HL-60/S4 treated with phorbol 12-myristate 13-acetate at 8.2 ng/mL for 4 days and 3 days (cell line): Measurements from ENCODE around the gene C1orf105.

Source experiments
- in situ Hi-C: fragments of 300-500 bp; cut with MboI; formaldehyde crosslinking; loops from 2 replicates; pipeline ENCODE4 v1.15.0; 2022; ENCODE audit warnings: low sequenced_read_pairs

The C1orf105 gene

DNA sequence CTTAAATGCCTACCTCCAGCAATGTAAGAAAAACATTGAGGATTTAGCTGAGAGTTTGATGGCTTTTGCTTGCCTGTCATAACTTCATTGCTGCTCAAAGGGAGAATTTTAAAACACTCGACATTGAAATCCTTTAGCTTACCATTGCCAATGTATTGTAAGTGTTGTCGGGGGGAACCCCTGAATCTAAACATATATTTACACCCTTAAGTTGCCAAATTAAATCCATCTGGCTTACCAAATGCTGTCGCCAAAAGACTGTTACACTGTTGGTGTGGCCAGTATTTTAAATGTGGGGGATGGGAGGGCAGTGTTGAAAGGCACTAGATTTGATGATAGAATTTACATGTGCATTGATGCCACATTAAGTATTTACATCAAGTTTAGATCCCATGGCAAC, 24.9 kb upstream of the C1orf105 start:
- in situ Hi-C loops: no loop called here

DNA sequence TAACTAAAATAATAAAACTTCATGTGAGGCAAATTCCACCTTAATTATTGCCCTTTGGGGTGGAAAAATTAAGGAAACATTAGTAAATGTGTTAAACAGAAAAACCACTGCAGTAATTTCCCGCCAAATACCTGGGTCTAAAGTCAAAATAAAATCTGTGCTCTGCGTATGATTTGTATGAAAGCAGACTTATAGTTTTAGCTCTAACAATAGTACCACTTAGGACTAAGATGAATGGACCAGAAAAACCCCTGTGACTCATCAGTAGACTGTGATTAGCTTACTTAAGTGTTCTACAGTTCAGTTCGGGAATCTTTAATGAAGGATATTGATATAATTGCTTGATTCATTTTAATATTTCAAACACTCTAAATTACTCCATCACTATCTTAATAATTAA, 23.3 kb upstream of the C1orf105 start:
- in situ Hi-C loops: no loop called here

DNA sequence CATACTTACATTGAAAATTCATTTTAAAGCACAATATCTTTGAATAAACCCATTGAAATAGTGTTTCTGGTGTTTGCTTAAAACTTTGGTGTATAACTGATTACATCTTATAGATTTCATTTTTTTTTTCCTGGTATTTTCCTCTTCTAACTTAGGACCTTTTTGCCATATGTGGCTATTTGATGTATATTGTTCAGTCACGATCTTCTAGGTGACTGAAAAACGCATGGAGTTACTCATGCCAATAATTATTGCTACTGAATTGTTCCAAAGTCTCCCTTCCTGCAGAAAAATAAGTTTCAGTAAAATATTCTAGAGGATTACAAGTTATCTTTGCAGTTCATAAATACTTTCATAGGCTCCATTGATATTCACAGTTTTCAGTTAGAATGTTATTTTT, 22.9 kb upstream of the C1orf105 start:
- in situ Hi-C loops: no loop called here

- in situ Hi-C loops: no loop called here
Measured at GRCh38 chr1:172398193-172398592, 22.3 kb upstream of the C1orf105 start.

GRCh38 chr1:172398970-172399755, 21.3 kb upstream of the C1orf105 start:
- in situ Hi-C loops: no loop called here

- in situ Hi-C loops: no loop called here
Measured at GRCh38 chr1:172399756-172400721, 20.4 kb upstream of the C1orf105 start.

DNA sequence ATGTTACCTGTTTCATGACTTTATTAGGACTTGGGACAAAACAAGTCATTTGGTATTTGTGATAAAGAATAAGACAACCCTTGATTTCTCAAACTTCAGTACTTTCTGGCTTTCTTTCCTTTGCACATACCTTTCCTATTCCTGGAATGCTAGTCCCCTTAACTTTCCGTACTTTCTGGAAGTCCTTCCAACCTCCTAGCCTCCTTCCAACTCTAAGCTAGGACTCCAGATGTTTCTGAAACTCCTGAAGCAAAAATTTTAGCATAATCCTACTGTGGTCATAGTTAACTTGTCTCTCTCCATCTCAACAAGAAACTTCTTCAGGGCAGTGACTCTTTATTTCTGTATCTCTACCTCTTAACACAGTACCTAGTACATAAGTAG, 19.8 kb upstream of the C1orf105 start:
- in situ Hi-C loops: no loop called here

GRCh38 chr1:172401477-172401876, 19.0 kb upstream of the C1orf105 start:
- in situ Hi-C loops: no loop called here

GRCh38 chr1:172401892-172402291, 18.6 kb upstream of the C1orf105 start:
- in situ Hi-C loops: no loop called here

GRCh38 chr1:172402878-172403569, 17.5 kb upstream of the C1orf105 start:
- in situ Hi-C loops: no loop called here

GRCh38 chr1:172404121-172404520, 16.4 kb upstream of the C1orf105 start:
- in situ Hi-C loops: no loop called here

- in situ Hi-C loops: no loop called here
Measured at GRCh38 chr1:172405912-172406311, 14.6 kb upstream of the C1orf105 start.

GRCh38 chr1:172406968-172407367, 13.5 kb upstream of the C1orf105 start:
- in situ Hi-C loops: no loop called here

DNA sequence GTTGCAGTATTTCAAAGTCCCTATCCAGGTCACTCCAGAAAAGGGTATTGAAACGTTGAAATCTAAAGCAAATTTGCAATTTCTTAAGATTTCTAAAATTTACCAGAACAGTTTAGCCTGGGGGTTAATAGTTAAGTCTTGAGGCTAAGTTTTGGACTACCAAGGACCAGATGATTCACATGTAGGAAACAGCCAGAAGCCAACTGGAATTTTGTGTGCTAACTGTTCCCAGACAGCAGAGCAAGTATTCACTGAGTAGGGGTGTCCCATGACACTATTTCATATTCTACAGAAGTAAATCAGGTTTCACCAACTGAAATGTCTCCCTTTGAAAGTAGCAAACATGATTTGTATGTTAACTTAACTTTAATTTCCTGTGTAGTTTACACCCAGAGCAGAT, 11.5 kb upstream of the C1orf105 start:
- in situ Hi-C loops: no loop called here

GRCh38 chr1:172410027-172410426, 10.5 kb upstream of the C1orf105 start:
- in situ Hi-C loops: no loop called here

- in situ Hi-C loops: no loop called here
Measured at GRCh38 chr1:172411791-172412338, 8.6 kb upstream of the C1orf105 start.

GRCh38 chr1:172414331-172414730, 6.2 kb upstream of the C1orf105 start:
- in situ Hi-C loops: no loop called here

DNA sequence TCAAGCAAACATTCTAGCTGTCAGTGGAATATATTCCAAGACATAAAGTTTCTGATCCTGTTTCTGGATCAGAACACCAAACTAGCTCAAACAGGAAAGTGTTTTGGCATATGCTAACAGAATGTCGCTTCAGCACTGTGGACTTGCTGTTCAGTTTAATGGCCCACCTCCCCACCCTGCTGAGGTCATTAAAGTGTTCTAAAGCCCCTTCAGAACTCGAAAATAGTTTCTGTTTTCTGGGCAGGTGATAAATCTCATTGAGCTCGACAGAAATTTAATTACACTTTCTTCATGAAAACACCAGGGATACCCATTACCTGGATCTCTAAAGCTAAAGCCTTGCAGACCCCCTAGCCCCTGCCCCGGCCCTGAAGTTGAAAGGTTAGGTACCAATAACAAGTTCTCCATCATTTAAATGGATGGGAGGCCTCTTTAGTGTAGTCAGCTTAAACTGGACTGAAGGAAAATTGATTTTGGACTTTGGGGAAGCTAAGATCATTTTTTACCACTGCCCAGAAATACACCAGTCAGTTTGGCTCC, 3.9 kb upstream of the C1orf105 start:
- in situ Hi-C loops: no loop called here

DNA sequence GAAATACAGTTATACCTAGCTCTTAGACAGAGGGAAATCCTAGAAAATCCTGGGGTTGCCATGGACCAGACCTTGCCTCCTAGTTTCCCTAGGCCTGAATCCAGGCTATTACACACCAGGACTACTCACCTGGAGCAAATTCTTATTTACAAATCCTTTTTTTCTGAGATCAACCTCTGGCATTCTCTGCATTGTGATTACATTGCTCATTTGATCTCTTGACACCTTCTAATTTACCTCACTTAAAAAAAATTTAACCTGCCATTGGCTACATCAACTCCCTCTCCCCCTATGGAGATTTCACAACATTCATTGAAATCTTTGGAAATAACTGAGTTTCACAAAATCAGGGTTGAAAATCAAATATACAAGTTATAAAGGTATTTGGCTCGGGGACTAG, 2.9 kb upstream of the C1orf105 start:
- in situ Hi-C loops: no loop called here

DNA sequence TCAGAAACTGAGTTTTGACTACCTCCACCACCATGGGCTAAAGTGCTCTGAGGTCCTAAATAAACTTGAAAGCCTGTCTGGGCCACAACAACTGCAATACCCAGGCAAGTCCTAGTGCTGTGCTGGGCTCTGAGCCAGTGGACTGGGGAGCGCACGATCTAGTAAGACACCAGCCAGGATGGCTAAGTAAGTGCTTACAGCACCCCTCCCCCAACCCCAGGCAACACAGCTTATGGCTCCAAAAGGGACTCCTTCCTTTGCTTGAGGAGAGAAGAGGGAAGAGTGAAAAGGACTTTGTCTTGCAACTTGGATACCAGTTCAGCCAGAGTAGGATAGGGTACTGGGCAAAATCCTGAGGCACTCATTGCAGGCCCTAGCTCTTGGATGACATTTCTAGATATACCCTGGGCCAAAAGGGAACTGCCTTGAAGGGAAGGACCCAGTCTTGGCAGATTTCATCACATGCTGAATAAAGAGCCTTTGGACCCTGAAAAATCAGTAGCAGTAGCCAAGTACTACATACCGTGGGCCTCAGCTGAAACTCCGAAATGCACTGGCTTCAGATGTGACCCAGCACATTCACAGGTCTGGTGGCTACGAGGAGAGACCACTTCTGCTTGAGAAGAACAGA, 1.6 kb downstream of the C1orf105 start:
- in situ Hi-C loops: no loop called here
